Chondrocyte (in vitro differentiated cells): Measurements from ENCODE around the gene TRIM67. TPM values are rescaled to one million over a fixed set of nuclear protein-coding genes. Genes with fewer than 3 reads are reported as not detected.
"Not testable (repeated sequence)": the region's sequence is repeated elsewhere in the genome, so short reads cannot be mapped to it uniquely, and the experiment has no call there.

ENCODE experiments used
- DNase-seq: peaks from one replicate; pipeline ENCODE4 v3.0.0; 2021; ENCODE audit warnings: mixed read lengths, low spot score
- H3K27ac Mint-ChIP-seq: one replicate; pipeline ENCODE4 v1.8.0; 2021; ENCODE audit warnings: mild to moderate bottlenecking, moderate library complexity, mixed read lengths; ENCODE audit not compliant: unreplicated experiment
- H3K27me3 Mint-ChIP-seq: 2 replicates; pipeline ENCODE4 v1.8.0; 2021; ENCODE audit warnings: low read depth, mixed read lengths
- H3K36me3 Mint-ChIP-seq: 2 replicates; pipeline ENCODE4 v1.8.0; 2021; ENCODE audit warnings: low read depth, mixed read lengths
- H3K4me1 Mint-ChIP-seq: 2 replicates; pipeline ENCODE4 v1.8.0; 2021; ENCODE audit warnings: low read depth, mild to moderate bottlenecking, mixed read lengths
- H3K4me3 Mint-ChIP-seq: one replicate; pipeline ENCODE4 v1.8.0; 2021; ENCODE audit warnings: mild to moderate bottlenecking, moderate library complexity, mixed read lengths; ENCODE audit not compliant: unreplicated experiment
- H3K9me3 Mint-ChIP-seq: 2 replicates; pipeline ENCODE4 v1.8.0; 2021; ENCODE audit warnings: low read depth, mixed read lengths
- total RNA-seq: library from RNA; stranded (reverse); gene quantifications from 3 replicates; pipeline ENCODE4 v1.2.1, GENCODE V29; 2021
- TF ChIP-seq, protein P1 (sequence below): fragments of 200-600 bp; sonication (generic); IDR thresholded peaks from 2 replicates; pipeline ENCODE4 v1.5.0; 2021; ENCODE audit warnings: antibody characterized with exemption, mild to moderate bottlenecking, moderate library complexity

Gene TRIM67
- total RNA-seq, 1 donor from 2014 or later: 1.2 TPM

DNA sequence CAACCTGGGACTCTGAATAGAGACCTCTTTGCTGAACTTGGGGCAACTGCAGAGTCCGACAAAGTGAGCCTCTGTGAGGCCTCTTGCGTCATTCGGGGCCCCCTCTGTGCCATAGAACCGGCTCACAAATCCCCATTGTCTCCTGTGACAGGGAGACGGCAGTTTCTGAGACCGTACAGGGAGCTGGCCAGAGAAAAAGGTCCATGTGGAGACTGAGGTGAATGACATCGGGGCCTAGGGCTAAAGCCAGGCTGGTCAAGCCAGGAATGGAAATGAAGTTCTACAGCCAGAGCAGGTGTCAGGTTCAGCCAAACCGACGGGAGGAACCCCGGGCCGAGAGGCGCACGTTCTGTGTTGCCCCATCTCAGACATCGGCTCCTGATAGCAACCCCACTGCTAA, 37.1 kb upstream of the TRIM67 start:
- no peak for DNase-seq
- H3K36me3 Mint-ChIP-seq: peaks cover 4% of the 10 kb centered on the region
- H3K9me3 Mint-ChIP-seq: peaks cover 6% of the 10 kb centered on the region
- TF ChIP-seq, protein P1, sequence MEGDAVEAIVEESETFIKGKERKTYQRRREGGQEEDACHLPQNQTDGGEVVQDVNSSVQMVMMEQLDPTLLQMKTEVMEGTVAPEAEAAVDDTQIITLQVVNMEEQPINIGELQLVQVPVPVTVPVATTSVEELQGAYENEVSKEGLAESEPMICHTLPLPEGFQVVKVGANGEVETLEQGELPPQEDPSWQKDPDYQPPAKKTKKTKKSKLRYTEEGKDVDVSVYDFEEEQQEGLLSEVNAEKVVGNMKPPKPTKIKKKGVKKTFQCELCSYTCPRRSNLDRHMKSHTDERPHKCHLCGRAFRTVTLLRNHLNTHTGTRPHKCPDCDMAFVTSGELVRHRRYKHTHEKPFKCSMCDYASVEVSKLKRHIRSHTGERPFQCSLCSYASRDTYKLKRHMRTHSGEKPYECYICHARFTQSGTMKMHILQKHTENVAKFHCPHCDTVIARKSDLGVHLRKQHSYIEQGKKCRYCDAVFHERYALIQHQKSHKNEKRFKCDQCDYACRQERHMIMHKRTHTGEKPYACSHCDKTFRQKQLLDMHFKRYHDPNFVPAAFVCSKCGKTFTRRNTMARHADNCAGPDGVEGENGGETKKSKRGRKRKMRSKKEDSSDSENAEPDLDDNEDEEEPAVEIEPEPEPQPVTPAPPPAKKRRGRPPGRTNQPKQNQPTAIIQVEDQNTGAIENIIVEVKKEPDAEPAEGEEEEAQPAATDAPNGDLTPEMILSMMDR: no peak
- H3K27me3 Mint-ChIP-seq: no peaks in the 10 kb centered on the region
- H3K4me1 Mint-ChIP-seq: peaks cover 35% of the 10 kb centered on the region
- H3K4me3 Mint-ChIP-seq: no peak overlapping the region
- no peak overlapping the region for H3K27ac Mint-ChIP-seq

DNA sequence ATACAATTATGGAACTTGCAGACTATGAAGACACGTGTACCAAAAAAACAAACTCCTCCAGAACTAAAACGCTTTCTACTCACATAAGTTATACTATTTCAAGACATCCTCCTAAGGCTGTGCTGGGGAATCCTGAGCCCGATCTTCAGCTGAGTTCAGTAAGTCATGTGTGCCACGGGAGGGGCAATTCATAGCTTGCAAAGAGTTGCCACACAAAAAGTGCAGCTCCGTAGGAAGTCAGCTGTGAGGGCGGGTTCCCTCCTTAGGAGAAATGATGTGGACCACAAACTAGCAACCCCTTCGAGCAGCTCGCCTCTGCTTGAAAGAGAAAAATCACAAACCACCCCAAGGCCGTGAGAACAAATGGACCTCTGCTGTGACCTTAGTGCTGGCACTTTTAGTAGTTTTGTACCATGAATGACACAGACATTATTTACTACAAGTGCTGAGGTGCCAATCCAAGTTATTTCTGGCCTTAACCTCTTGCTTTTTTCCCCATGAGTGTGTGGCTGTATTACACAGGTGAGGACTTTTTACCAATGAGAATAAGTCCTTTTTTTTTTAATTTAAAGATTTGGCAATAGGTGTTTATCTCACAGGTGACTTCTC, 35.8 kb upstream of the TRIM67 start:
- Mint-ChIP-seq H3K36me3 (peaks cover 3% of the 10 kb centered on the region), H3K27ac (peak overlapping the region; percentile 25), H3K4me3 (no peak overlapping the region), H3K9me3 (peaks cover 3% of the 10 kb centered on the region), H3K27me3 (no peaks in the 10 kb centered on the region), H3K4me1 (peaks cover 34% of the 10 kb centered on the region)
- TF ChIP-seq, protein P1: no peak
- DNase-seq: no peak

DNA sequence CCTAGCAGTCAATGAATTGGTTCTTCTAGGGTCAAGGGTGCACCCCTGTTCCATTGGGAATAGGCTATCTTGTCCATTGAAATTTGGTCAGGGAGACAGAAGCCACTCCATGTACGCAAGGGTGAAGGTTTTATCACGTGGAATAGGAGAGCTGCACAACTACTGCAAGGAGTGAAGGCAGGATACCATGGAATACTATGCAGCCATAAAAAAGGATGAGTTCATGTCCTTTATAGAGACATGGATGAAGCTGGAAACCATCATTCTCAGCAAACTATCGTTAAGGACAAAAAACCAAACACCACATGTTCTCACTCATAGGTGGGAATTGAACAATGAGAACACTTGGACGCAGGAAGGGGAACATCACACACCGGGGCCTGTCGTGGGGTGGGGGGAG, 34.8 kb upstream of the TRIM67 start:
- H3K4me3 Mint-ChIP-seq, DNase-seq, H3K27me3 Mint-ChIP-seq, H3K27ac Mint-ChIP-seq, H3K36me3 Mint-ChIP-seq, H3K9me3 Mint-ChIP-seq: not testable (repeated sequence)
- H3K4me1 Mint-ChIP-seq: peaks cover 31% of the 10 kb centered on the region

DNA sequence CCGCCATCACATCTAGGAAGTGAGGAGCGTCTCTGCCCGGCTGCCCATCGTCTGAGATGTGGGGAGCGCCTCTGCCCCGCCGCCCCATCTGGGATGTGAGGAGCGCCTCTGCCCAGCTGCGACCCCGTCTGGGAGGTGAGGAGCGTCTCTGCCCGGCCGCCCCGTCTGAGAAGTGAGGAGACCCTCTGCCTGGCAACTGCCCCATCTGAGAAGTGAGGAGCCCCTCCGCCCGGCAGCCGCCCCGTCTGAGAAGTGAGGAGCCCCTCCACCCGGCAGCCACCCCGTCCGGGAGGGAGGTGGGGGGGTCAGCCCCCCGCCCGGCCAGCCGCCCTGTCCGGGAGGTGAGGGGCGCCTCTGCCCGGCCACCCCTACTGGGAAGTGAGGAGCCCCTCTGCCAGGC, 33.4 kb upstream of the TRIM67 start:
- not testable (repeated sequence) for H3K27me3 Mint-ChIP-seq, H3K9me3 Mint-ChIP-seq, H3K27ac Mint-ChIP-seq, H3K36me3 Mint-ChIP-seq, DNase-seq, H3K4me3 Mint-ChIP-seq
- H3K4me1 Mint-ChIP-seq: peaks cover 22% of the 10 kb centered on the region

DNA sequence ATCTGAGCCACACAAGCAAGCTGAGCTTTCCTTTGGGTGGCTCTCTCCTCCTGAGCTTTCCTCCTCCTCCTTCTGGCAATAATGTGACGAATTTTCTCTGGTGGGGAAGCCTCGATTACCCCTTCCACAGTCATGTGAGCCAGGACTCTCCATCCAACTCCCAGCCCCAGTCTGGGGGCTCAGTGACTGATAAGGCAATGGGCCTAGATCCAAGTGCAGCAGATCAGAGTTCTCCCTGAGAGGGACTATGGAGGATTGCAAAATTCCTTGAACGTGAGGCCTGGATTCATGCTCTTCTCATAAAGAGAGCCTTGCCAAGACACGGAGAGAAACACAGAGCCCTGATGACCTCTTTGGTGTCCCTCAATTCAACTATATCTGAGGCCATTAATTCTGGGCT, 31.3 kb upstream of the TRIM67 start:
- Mint-ChIP-seq H3K36me3 (peaks cover 1% of the 10 kb centered on the region), H3K4me1 (peaks cover 22% of the 10 kb centered on the region), H3K27ac (no peak overlapping the region), H3K4me3 (no peak overlapping the region), H3K9me3 (no peaks in the 10 kb centered on the region), H3K27me3 (no peaks in the 10 kb centered on the region)
- no peak for DNase-seq
- TF ChIP-seq, protein P1: no peak

DNA sequence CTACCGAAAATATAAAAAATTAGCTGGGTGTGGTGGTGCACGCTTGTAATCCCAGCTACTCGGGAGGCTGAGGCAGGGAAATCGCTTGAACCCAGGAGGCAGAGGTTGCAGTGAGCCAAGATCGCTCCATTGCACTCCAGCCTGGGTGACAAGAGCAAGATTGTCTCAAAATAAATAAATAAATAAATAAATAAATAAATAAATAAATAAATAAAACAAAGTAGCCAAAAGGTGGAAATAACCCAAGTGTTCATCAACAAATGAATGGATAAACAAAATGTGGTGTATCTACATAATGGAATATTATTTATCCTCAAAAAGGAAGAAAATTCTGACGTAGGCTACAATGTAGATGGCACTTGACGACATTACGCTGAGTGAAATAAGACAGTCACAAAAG, 29.3 kb upstream of the TRIM67 start:
- H3K4me3 Mint-ChIP-seq, DNase-seq, H3K4me1 Mint-ChIP-seq, H3K9me3 Mint-ChIP-seq, H3K27ac Mint-ChIP-seq, H3K27me3 Mint-ChIP-seq, H3K36me3 Mint-ChIP-seq: not testable (repeated sequence)

DNA sequence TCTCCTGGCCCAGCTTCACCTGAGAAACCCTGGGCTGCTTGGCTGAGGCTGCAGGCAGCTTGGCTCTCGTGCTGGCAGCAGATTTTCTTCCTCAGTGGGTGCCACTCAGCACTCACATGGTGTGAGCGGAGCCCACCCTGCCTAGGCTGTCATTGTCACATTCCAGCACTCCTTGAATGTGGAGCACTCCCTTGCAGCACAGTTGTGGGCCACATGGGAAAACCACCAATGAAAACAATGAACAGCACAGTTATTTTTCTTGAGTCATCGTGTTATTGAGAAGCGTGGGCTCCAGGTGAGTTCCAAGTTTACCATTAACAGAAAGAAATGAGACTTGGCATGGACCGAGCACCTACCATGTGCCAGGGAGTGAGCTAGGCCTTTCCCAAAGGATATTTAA, 27.2 kb upstream of the TRIM67 start:
- DNase-seq: no peak
- Mint-ChIP-seq H3K4me1 (peaks cover 27% of the 10 kb centered on the region), H3K4me3 (no peak overlapping the region), H3K27ac (peak overlapping the region; percentile 49), H3K9me3 (no peaks in the 10 kb centered on the region), H3K27me3 (no peaks in the 10 kb centered on the region), H3K36me3 (no peaks in the 10 kb centered on the region)
- TF ChIP-seq, protein P1: no peak
